Parathyroid adenoma (tissue), 2 donors: ENCODE results near the gene ACSL4.
"Not testable (repeated sequence)": the region's sequence is repeated elsewhere in the genome, so short reads cannot be mapped to it uniquely, and the experiment has no call there.

Experiments
- H2AFZ ChIP-seq: fragments of 300-600 bp; sonication (generic); one replicate; pipeline ENCODE4 v1.7.0; 2017; ENCODE audit warnings: antibody characterized with exemption, mild to moderate bottlenecking
- H3K27ac ChIP-seq: fragments of 300-600 bp; sonication (generic); one replicate; pipeline ENCODE4 v1.7.0; 2017
- H3K27me3 ChIP-seq: fragments of 300-600 bp; sonication (generic); one replicate; pipeline ENCODE4 v1.7.0; 2017; ENCODE audit warnings: low read length; ENCODE audit not compliant: control insufficient read depth, insufficient read depth
- H3K36me3 ChIP-seq: fragments of 300-600 bp; sonication (generic); one replicate; pipeline ENCODE4 v1.7.0; 2017; ENCODE audit warnings: low read length; ENCODE audit not compliant: control insufficient read depth, insufficient read depth
- H3K4me1 ChIP-seq: fragments of 300-600 bp; sonication (generic); one replicate; pipeline ENCODE4 v1.7.0; 2017; ENCODE audit warnings: control low read depth
- H3K4me2 ChIP-seq: fragments of 300-600 bp; sonication (generic); one replicate; pipeline ENCODE4 v1.7.0; 2017; ENCODE audit warnings: low read length
- H3K4me3 ChIP-seq: fragments of 300-600 bp; sonication (generic); one replicate; pipeline ENCODE4 v1.7.0; 2017; ENCODE audit warnings: low read depth, low read length
- H3K79me2 ChIP-seq: fragments of 300-600 bp; sonication (generic); one replicate; pipeline ENCODE4 v1.7.0; 2017; ENCODE audit warnings: control low read depth
- H3K9ac ChIP-seq: fragments of 300-600 bp; sonication (generic); one replicate; pipeline ENCODE4 v1.7.0; 2017; ENCODE audit warnings: mild to moderate bottlenecking
- H3K9me3 ChIP-seq: fragments of 300-600 bp; sonication (generic); one replicate; pipeline ENCODE4 v1.7.0; 2017; ENCODE audit warnings: low read length; ENCODE audit not compliant: control insufficient read depth
- CTCF ChIP-seq: fragments of 300-600 bp; sonication (generic); IDR thresholded peaks from one replicate; pipeline ENCODE4 v1.7.0; 2017; ENCODE audit warnings: antibody characterized with exemption, mild to moderate bottlenecking
- donor health status: primary hyperparathyroidism.

Gene ACSL4

GRCh38 chrX:109742722-109743121 is 9.7 kb upstream of the ACSL4 start:
- Histone ChIP-seq H2AFZ (no peak overlapping the region), H3K4me2 (no peak overlapping the region), H3K9ac (no peak overlapping the region), H3K36me3 (no peaks in the 10 kb centered on the region), H3K4me3 (no peak overlapping the region), H3K27me3 (no peaks in the 10 kb centered on the region), H3K27ac (no peak overlapping the region), H3K4me1 (no peaks in the 10 kb centered on the region), H3K9me3 (no peaks in the 10 kb centered on the region), H3K79me2 (no peaks in the 10 kb centered on the region)
- TF ChIP-seq CTCF, result no peak

GRCh38 chrX:109740896-109741295 is 7.8 kb upstream of the ACSL4 start:
- not testable (repeated sequence) for H3K9ac ChIP-seq, H3K79me2 ChIP-seq, H3K4me3 ChIP-seq, H3K27ac ChIP-seq, H2AFZ ChIP-seq, H3K27me3 ChIP-seq, H3K4me2 ChIP-seq, H3K36me3 ChIP-seq, H3K4me1 ChIP-seq, H3K9me3 ChIP-seq

GRCh38 chrX:109740433-109740809 is 7.4 kb upstream of the ACSL4 start:
- Histone ChIP-seq H3K4me2 (no peak overlapping the region), H3K9me3 (no peaks in the 10 kb centered on the region), H3K27ac (no peak overlapping the region), H2AFZ (no peak overlapping the region), H3K4me3 (no peak overlapping the region), H3K27me3 (no peaks in the 10 kb centered on the region), H3K4me1 (no peaks in the 10 kb centered on the region), H3K36me3 (no peaks in the 10 kb centered on the region), H3K9ac (no peak overlapping the region), H3K79me2 (no peaks in the 10 kb centered on the region)
- no peak for TF ChIP-seq CTCF

- H3K36me3 ChIP-seq, result no peaks in the 10 kb centered on the region
- no peak overlapping the region for H3K9ac ChIP-seq
- H3K79me2 ChIP-seq, result no peaks in the 10 kb centered on the region
- no peak overlapping the region for H3K4me3 ChIP-seq
- no peaks in the 10 kb centered on the region for H3K9me3 ChIP-seq
- no peak for TF ChIP-seq CTCF
- no peaks in the 10 kb centered on the region for H3K27me3 ChIP-seq
- H3K4me1 ChIP-seq, result no peaks in the 10 kb centered on the region
- no peak overlapping the region for H2AFZ ChIP-seq
- H3K27ac ChIP-seq, result no peak overlapping the region
- H3K4me2 ChIP-seq, result no peak overlapping the region
Observed at GRCh38 chrX:109739625-109740432, 6.8 kb upstream of the ACSL4 start.

DNA sequence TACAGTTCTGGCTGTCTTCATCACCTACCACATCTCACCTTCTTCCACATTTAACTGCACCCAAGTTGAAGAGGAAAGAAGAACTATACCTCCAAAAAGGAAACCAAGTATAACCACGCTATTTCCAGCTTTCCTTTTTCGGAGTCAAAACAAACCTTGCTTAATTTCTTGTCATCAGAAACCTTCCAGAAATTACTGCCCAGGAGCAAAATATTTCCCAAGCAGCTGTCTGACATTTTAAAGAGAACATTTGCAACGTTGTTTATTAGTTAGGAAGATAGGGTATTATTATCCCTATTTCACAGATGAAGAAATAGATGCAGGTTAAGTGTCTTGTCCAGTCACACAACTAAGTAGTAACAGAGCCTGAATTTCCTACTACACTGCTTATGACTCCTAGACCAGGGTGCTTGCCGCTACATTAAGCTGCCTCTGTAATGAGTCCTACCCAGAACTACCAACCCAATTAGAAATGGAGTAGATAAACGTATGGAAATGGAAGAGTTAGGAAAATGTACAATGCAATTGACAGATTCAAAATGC is 2.2 kb upstream of the ACSL4 start:
- Histone ChIP-seq H2AFZ (no peak overlapping the region), H3K9me3 (no peaks in the 10 kb centered on the region), H3K27ac (no peak overlapping the region), H3K9ac (no peak overlapping the region), H3K27me3 (no peaks in the 10 kb centered on the region), H3K4me1 (no peaks in the 10 kb centered on the region), H3K79me2 (no peaks in the 10 kb centered on the region), H3K4me3 (no peak overlapping the region), H3K36me3 (no peaks in the 10 kb centered on the region), H3K4me2 (no peak overlapping the region)
- TF ChIP-seq CTCF, result no peak
